ENCODE data around the gene AKIRIN2. TPM values are rescaled to one million over a fixed set of nuclear protein-coding genes. Genes with fewer than 3 reads are reported as not detected.

The AKIRIN2 gene
- total and polyA plus RNA-seq, 10 of the 15 experiments (the other 5 are each of a cell fraction or from before 2014, with no cell fraction given): 12.7 to 82.2 (median 42.6) TPM

DNA sequence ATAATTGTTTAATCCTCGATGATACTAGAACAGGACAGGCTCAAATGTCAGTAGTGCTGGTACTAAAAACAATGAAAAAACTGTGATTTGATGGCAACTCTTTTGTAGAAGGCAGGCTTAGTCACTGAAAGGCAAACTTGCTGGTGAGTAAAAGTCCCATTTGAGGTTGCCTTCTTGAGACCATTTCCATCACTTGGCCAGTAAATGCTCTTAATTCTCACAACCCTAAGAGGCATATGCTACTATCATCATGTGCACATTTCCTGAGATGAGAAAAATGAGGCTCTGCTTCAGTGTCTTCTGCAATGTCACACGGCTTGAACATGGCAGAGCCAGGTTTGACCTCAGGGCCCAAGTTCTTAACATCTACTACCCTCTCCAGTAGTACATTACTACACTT lies 9.9 kb downstream of the AKIRIN2 start (continued):
- TF ChIP-seq, protein P1, sequence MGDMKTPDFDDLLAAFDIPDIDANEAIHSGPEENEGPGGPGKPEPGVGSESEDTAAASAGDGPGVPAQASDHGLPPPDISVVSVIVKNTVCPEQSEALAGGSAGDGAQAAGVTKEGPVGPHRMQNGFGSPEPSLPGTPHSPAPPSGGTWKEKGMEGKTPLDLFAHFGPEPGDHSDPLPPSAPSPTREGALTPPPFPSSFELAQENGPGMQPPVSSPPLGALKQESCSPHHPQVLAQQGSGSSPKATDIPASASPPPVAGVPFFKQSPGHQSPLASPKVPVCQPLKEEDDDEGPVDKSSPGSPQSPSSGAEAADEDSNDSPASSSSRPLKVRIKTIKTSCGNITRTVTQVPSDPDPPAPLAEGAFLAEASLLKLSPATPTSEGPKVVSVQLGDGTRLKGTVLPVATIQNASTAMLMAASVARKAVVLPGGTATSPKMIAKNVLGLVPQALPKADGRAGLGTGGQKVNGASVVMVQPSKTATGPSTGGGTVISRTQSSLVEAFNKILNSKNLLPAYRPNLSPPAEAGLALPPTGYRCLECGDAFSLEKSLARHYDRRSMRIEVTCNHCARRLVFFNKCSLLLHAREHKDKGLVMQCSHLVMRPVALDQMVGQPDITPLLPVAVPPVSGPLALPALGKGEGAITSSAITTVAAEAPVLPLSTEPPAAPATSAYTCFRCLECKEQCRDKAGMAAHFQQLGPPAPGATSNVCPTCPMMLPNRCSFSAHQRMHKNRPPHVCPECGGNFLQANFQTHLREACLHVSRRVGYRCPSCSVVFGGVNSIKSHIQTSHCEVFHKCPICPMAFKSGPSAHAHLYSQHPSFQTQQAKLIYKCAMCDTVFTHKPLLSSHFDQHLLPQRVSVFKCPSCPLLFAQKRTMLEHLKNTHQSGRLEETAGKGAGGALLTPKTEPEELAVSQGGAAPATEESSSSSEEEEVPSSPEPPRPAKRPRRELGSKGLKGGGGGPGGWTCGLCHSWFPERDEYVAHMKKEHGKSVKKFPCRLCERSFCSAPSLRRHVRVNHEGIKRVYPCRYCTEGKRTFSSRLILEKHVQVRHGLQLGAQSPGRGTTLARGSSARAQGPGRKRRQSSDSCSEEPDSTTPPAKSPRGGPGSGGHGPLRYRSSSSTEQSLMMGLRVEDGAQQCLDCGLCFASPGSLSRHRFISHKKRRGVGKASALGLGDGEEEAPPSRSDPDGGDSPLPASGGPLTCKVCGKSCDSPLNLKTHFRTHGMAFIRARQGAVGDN (IDR thresholded peaks at IDR 0.05): no peak; the same call in 1 of the 2 replicates
- TF ChIP-seq SMAD1 (IDR thresholded peaks at IDR 0.05; ENCODE audit: low read depth, partially characterized antibody): no peak

DNA sequence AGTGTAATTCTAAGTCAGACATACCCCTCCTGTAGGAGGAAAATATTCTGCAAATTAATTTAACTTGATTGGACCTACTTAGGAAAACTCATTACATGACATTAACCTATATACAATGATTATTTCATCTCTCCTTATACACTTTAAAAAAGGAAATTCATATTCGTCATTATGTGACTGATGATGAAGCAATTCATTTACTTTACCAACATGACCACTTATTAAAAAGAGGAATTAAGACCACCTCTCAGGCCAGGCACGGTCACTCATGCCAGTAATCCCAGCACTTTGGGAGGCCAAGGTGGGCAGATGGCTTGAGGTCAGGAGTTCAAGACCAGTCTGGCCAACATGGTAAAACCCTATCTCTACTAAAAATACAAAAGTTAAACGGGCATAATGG lies 11.6 kb downstream of the AKIRIN2 start:
- H3K9me3 ChIP-seq (replicated peaks; ENCODE audit: control insufficient read depth, insufficient read depth, low read length): peaks cover 3% of the 10 kb centered on the region; the same call in 2 of the 3 replicates
- SMC1A ChIA-PET (ENCODE audit: uncharacterized antibody, unreplicated experiment): interaction anchor here (0.7 to 2.5 kb wide), 2 partner anchors 9 to 214 kb away, joined by 6 to 11 read pairs; no protein-coding TSS in a partner anchor
- H3K79me2 ChIP-seq (ENCODE audit: control insufficient read depth, insufficient read depth, low read length): peaks cover 96% of the 10 kb centered on the region
- TF ChIP-seq CREM (IDR thresholded peaks at IDR 0.05; ENCODE audit: low read depth) (no peak), SMARCA5 (IDR thresholded peaks at IDR 0.05) (no peak), ATF3 (IDR thresholded peaks at IDR 0.05; ENCODE audit: borderline replicate concordance, extremely low read depth, low read depth, low read length) (no peak), NR2C2 (IDR thresholded peaks at IDR 0.05; ENCODE audit: borderline replicate concordance, control insufficient read depth, insufficient read length, low read depth) (no peak), SIN3A (IDR thresholded peaks at IDR 0.05; ENCODE audit: low read depth, low read length) (no peak), YY1 (IDR thresholded peaks at IDR 0.05; ENCODE audit: low read depth, low read length) (no peak), ZNF592 (IDR thresholded peaks at IDR 0.05) (no peak), ZNF217 (IDR thresholded peaks at IDR 0.05) (no peak)
- TF ChIP-seq, protein P2, sequence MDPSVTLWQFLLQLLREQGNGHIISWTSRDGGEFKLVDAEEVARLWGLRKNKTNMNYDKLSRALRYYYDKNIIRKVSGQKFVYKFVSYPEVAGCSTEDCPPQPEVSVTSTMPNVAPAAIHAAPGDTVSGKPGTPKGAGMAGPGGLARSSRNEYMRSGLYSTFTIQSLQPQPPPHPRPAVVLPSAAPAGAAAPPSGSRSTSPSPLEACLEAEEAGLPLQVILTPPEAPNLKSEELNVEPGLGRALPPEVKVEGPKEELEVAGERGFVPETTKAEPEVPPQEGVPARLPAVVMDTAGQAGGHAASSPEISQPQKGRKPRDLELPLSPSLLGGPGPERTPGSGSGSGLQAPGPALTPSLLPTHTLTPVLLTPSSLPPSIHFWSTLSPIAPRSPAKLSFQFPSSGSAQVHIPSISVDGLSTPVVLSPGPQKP (IDR thresholded peaks at IDR 0.05; ENCODE audit: low read depth, low read length): no peak
- peaks cover 29% of the 10 kb centered on the region for H3K4me1 ChIP-seq (ENCODE audit: control insufficient read depth, insufficient read depth, low read length)
- CTCF ChIA-PET: interaction anchor here (0.7 kb wide), 1 partner anchor 1273 kb away, joined by 3 read pairs; no protein-coding TSS in a partner anchor
- in situ Hi-C loops (cut with MboI): no loop called here
- no peak overlapping the region for H3K4me2 ChIP-seq (ENCODE audit: control insufficient read depth, insufficient read depth)
- DNase-seq (ENCODE audit: low read depth, low spot score): no peak
- peaks cover 3% of the 10 kb centered on the region; the same call in 1 of the 2 replicates for H4K20me1 ChIP-seq (ENCODE audit: control insufficient read depth, insufficient read depth)
- no peak overlapping the region for H3K27ac ChIP-seq (ENCODE audit: control insufficient read depth, insufficient read depth)
- 74% methylated on average over 3 of the region's 3 CpGs for WGBS (ENCODE audit: insufficient coverage, insufficient replicate concordance, low lambda C conversion rate, missing lambda C conversion rate)
- H3K4me3 ChIP-seq: no peak overlapping the region
- ATAC-seq: no peak
- no TSS peak for BruUV-seq (replicated peaks)
- no peak overlapping the region for H2AFZ ChIP-seq (ENCODE audit: control insufficient read depth, low read depth, low read length)
- intact Hi-C loops (cut with micrococcal nuclease; ENCODE audit: unreplicated experiment): loop anchor here (5.0 kb wide), 1 partner anchor 98 kb away; the partner anchor contains the start of gene ORC3
- no peak for FAIRE-seq
- H3K27me3 ChIP-seq (replicated peaks in 1 of 2; ENCODE audit: control insufficient read depth in 2 of 2, insufficient read depth in 2 of 2, low read length in 1 of 2): no peaks in the 10 kb centered on the region
- H3K9ac ChIP-seq (ENCODE audit: control insufficient read depth, insufficient read depth, low read length): no peak overlapping the region
- POLR2A ChIA-PET: interaction anchor here (0.7 to 1.5 kb wide), 4 partner anchors 8 to 694 kb away, joined by 3 to 9 read pairs (median 4); partner anchors contain the start of gene AKIRIN2
- RAD21 ChIA-PET (ENCODE audit: unreplicated experiment): interaction anchor here (2.1 kb wide), 1 partner anchor 8 kb away, joined by 9 read pairs; no protein-coding TSS in a partner anchor
- H3K36me3 ChIP-seq (ENCODE audit: control insufficient read depth in 2 of 2, insufficient read depth in 2 of 2, low read length in 1 of 2): peaks cover 5 to 23% of the 10 kb centered on the region in 2 experiments

Data from GM12878 (cell line).